IPS-18c (cell line): ENCODE data around the gene DSCAM.
A peak's percentile ranks its signal among the peaks of the same experiment; 100 is the strongest.
"Not testable (repeated sequence)": the region's sequence is repeated elsewhere in the genome, so short reads cannot be mapped to it uniquely, and the experiment has no call there.

Source experiments
- H3K4me3 ChIP-seq: 2 replicates; pipeline ENCODE4 v1.7.0; 2013; ENCODE audit warnings: low read depth, mild to moderate bottlenecking, low read length, moderate library complexity; ENCODE audit not compliant: insufficient read depth
- H3K9me3 ChIP-seq: one replicate; pipeline ENCODE4 v1.6.1; 2013; ENCODE audit warnings: mild to moderate bottlenecking, low read length, moderate library complexity; ENCODE audit not compliant: control insufficient read depth, insufficient read depth

Gene DSCAM, protein sequence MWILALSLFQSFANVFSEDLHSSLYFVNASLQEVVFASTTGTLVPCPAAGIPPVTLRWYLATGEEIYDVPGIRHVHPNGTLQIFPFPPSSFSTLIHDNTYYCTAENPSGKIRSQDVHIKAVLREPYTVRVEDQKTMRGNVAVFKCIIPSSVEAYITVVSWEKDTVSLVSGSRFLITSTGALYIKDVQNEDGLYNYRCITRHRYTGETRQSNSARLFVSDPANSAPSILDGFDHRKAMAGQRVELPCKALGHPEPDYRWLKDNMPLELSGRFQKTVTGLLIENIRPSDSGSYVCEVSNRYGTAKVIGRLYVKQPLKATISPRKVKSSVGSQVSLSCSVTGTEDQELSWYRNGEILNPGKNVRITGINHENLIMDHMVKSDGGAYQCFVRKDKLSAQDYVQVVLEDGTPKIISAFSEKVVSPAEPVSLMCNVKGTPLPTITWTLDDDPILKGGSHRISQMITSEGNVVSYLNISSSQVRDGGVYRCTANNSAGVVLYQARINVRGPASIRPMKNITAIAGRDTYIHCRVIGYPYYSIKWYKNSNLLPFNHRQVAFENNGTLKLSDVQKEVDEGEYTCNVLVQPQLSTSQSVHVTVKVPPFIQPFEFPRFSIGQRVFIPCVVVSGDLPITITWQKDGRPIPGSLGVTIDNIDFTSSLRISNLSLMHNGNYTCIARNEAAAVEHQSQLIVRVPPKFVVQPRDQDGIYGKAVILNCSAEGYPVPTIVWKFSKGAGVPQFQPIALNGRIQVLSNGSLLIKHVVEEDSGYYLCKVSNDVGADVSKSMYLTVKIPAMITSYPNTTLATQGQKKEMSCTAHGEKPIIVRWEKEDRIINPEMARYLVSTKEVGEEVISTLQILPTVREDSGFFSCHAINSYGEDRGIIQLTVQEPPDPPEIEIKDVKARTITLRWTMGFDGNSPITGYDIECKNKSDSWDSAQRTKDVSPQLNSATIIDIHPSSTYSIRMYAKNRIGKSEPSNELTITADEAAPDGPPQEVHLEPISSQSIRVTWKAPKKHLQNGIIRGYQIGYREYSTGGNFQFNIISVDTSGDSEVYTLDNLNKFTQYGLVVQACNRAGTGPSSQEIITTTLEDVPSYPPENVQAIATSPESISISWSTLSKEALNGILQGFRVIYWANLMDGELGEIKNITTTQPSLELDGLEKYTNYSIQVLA (N-terminal part only)

DNA sequence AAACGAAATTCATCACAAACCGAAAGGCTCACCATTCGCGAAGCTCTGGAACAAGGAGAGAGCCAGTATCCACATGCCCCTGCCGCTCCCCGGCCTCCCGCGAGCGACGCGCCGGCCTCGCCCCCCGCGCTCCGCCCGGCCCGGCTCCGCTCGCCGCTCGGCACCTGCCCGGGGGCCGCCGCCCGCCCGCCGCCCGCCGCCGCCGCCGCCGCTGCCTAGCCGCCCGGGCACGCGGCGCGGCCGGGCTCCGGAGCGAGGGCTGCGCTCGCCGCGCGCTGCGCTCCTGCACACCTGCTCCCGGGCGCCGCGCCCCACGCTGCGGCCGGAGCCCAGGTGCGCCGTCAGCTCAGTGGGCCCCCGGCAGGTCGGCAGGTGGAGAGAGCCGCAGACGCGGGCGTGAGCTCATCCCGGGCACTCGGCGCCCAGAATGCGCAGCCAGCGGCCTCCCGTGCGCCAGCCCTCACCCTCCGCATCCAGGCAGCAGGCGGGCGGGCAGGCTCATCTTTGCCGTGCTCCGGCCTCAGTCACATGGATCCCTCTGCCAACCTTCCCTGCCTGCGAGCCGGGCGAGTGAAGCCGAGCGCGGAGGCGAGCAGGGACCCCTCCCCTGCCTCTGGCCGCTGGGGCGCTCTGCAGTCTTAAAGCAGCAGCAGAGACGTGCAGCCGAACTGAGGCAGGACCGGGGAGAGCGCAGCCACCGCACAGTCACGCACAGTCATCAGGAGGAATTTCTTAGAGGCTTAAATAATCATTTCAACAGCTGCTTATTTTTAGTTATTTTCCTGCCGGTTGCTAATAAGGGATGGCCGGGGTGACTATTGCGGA, at the start of gene DSCAM:
Gene DSCAM, minus strand, starts transcription at position 572 of the 825 bp plus-strand sequence. Its CDS starts 497 bp downstream, at position 75.
- peak within 1 kb of the TSS; percentile 51 for H3K4me3 ChIP-seq
- no peaks in the 10 kb centered on the region for H3K9me3 ChIP-seq

DNA sequence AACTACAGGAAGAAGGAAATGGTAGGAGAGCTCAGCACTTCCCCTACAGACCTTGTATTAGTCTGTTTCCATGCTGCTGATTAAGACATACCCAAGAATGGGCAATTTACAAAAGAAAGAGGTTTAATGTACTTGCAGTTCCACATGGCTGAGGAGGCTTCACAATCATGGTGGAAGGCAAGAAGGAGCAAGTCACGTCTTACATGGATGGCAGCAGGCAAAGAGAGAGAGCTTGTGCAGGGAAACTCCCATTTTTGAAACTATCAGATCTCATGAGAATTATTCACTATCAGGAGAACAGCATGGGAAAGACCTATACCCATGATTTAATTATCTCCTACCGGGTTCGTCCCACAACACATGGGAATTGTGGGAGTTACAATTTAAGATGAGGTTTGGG, 48.7 kb upstream of the DSCAM start:
- H3K9me3 ChIP-seq, H3K4me3 ChIP-seq: not testable (repeated sequence)

DNA sequence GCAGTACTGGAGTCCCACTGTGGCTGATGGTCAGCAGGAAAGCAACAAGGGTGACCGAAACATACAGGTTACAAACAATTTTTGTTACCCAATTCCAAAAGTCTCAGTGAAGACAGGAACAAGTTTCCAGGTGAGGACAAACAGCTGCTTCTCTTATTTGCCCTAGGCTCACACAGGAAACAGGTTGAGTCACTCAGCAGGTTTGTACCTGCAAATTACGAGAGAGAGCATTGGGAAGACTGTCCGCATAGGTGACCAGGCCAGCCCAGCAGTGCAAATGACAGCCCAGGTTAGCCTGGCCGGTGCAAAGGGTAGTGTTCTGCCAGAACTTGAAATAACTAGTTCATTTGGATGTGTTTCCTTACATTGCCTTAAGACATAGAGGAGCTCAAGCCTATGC, 40.0 kb upstream of the DSCAM start:
- H3K9me3 ChIP-seq, result no peaks in the 10 kb centered on the region
- H3K4me3 ChIP-seq, result no peak overlapping the region

DNA sequence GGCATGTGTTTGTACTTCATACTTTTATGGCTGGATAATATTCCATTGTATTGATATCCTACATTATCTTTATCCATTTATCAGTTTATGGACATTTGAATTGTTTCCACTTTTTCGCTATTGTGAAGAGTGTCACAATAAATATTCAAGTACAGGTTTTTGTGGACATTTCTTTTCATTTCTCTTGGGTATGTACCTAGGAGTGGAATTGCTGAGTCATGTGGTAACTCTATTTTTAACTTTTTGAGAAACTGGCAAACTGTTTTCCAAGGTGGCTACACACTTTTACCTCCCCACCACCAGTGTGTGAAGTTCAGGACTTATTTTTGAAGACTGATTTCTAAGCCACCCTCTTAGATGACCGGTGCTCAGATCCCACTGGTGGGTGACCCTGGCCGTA, 39.0 kb upstream of the DSCAM start:
- Histone ChIP-seq H3K4me3 (no peak overlapping the region), H3K9me3 (no peaks in the 10 kb centered on the region)

DNA sequence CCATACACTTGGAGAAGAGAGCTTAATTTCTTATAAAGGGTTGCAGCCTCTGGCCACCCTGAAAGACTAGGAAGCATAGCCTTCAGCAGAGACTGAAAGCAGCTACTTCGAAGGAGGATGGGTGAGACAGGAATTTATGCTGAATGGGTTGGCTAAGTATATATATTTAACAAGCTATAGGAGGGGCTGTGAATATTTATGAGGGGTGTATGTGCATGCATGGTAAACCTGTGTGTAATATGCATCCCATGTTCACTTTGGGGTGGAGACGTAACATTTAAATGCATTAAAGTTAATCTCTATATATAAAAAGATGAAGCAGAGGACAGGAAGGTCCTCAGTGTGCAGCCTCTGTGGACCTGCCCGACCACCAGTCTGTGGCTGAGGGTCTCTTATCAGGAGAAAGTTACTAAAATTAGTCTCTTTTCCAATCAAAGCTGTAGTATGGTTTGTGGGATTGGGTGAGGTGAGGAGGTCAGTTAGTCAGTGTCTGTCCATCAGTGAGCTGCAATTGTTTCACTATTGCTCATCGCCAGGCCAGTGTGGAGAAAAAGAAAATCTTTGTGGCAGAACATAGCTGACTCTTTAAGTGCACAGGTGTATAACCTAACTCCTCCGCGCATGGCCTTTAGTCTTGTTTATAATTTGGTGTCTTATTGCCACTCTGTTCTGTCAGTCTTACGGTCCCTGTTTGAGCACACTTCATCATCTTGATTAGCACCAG, 35.4 kb upstream of the DSCAM start:
- Histone ChIP-seq H3K9me3 (no peaks in the 10 kb centered on the region), H3K4me3 (no peak overlapping the region)

DNA sequence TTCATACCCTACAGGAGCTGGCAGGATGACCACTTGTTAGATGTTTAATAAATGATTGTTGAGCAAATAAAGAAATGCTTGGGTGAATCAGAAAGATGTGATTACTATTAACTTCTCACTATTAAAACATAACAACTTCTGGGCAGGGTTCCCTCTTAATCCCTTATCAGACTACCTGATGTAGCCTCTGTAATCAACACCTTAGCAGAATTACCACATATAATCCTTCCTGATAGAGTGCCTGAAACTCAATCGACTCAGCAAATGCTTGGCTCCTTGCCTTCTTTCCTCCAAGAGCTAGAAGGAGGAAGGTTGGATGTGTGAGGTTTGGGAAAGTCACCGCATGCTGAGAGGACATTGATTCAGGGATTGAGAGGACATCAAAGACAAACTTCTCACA, 34.8 kb upstream of the DSCAM start:
- H3K9me3 ChIP-seq, result no peaks in the 10 kb centered on the region
- H3K4me3 ChIP-seq, result no peak overlapping the region

DNA sequence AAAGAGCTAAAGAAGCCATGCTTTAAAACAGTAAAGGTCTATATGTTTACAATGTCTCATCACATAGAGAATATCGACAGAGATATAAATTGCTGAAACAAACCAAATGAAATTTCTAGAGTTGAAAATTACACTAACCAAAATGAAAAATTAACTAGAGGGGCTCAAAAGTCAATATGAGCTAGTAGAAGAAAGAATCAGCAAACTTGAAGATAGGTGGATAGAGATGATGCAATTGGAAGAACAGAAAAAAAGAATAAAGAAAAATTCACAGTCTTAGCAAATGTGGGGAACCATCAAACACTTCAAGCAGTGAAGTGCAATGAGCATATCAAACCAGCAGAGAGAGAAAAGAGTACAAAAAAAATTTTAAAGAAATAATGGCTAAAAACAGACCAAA, 24.1 kb upstream of the DSCAM start:
- H3K9me3 ChIP-seq, result no peaks in the 10 kb centered on the region
- H3K4me3 ChIP-seq, result no peak overlapping the region

DNA sequence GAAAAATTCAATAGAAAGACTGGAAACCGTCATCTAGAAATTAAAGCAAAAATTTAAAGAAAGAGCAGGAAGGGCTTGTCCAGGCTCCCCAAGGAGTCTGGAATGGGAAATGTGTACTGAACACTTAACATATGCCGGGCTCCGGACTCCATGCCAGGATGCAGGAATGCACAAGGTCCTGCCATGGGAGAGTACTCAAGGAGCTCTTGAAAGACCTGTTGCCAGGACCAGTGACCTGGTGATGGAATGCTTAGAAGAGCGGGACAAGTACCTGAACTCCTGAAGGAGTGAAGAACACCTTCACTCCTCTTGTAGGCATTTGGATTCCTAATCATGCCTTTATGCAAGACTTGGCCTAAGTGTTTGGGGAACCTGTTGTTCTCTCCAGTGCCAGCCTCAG, 16.9 kb upstream of the DSCAM start:
- H3K4me3 ChIP-seq, result no peak overlapping the region

DNA sequence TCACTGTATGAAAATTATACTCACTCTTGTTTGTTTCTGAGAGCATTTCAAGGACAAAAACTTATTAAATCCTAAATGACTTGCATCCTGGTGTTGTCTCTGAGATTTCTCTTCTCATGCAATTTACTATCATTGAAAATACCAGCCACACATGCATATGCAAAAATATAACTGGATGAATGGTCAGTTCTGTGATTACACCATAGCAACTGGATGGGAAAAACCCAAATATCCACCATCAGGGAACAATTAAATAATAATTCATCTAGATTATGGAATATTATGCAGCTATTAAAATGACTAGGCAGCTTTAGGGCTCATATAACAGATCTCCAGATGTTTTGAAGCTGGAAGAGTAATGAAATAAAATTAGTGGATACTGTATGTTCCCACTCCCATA, 11.6 kb upstream of the DSCAM start:
- peaks cover 3% of the 10 kb centered on the region for H3K9me3 ChIP-seq
- H3K4me3 ChIP-seq, result no peak overlapping the region

More for the DNA sequence above, 16.9 kb upstream of the DSCAM start:
- H3K9me3 ChIP-seq, result peaks cover 2% of the 10 kb centered on the region

DNA sequence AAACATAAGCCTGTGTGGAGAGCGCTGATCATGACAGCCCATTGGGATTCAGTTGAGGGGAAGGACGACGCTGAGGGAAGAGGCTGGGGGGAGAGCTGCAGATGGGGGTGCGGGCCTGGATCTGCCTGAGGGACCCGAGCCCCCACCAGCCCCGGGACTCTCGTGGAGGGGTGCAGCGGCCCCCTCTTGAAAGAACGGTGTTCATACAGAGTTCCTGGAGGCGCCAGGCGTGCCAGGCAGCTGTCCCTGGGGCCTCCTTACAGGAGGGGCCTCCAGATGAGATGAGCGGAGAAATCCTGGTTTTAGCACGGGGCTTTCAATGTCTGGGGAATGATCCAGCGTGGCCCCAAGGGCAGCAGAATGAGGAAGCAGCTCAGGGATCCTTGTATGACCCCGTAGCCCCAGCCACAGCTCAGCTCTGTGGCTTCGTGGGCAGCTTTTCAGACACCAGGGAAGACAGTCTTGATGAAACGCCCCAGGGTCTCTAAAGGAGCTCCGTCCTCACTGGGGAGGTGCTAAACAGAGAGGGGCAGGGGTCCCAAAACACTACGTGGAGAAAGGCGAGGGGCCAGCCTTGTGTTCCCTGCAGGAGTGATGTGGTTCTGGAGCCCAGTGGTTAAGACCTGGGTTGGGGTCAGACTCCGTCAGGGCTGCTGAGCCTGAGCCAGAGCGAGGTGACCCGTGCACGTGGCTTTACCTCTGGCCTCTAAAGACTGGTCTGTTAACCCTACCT, 7.2 kb upstream of the DSCAM start:
- Histone ChIP-seq H3K9me3 (peaks cover 3% of the 10 kb centered on the region), H3K4me3 (no peak overlapping the region)

DNA sequence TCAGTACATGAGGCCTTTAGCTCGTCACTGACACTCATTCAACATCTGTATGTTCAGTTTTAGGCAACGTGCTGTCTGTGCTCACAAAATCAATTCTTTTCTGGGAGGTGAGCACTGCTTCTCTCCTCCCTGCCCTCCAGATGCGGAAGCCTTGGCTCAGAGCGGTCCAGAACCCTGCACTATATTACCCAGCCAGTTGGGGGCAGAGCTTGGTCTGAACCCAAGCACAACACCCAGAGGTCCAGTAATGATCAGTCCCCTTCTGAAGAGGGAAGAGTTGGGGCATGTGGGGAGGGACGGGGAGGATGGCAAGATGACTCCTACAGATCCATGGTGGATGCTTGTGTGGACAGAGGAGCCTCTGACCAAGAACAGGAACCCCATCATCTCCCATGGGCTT, 5.6 kb upstream of the DSCAM start:
- Histone ChIP-seq H3K9me3 (peaks cover 3% of the 10 kb centered on the region), H3K4me3 (no peak overlapping the region)

DNA sequence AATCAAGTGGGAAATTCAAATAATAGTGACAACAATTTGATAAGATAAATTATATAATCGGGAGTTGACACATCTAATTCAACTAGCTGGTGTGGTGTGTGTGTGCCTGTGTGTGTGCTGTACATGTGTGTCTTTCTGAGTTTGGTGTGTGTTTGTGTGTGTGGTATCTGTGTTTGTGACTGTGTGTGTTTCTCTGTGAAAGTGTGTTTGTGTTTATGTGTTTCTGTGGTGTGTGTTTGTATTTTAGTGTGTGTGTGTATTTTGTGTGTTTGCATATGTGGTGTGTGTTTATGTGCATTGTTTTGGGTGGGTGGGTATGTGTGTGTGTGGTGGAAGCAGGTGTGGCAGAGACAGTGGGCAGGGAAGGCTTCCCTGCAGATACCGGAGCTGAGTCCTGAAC, 4.8 kb upstream of the DSCAM start:
- H3K4me3 ChIP-seq, result no peak overlapping the region

DNA sequence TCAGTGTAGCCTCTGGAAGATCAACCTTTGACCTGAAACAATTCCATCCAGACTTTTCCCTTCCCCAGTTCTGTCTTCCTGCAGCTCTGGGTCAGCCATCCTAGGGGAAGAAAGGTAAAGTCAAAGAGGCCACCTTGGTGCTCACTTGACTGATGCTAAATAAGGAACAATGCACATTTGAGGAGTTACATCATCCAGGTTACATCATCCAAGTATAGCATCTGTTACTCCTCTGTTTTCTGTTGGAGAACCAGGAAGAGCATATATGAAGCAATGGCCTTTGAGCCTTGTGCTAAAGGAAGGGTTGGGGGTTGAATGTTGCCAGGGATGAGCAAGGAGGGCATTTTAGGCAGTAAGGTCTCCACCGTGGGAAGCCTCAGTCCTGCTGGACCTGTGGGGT, 3.1 kb upstream of the DSCAM start:
- Histone ChIP-seq H3K4me3 (no peak overlapping the region), H3K9me3 (no peaks in the 10 kb centered on the region)

More for the DNA sequence above, 4.8 kb upstream of the DSCAM start:
- H3K9me3 ChIP-seq, result no peaks in the 10 kb centered on the region

DNA sequence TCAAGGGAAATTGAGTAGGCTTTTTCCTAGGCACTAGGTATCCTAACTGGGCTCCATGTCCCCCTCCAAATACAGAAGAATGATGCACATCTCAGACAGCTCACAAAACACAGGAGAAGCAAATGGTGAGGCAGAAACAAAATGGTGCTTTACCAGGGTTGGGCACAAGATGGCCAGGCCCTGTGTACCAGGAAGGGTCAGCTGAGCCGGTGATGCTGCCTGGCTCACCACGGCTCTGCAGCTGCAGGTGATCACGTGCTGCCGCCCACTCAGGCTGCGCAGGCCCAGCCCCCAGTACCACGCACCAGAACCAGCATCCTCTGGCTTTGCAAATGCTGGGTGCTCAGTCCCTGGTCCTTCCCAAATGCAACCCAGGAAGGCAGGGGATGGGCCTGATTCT, 993 bp upstream of the DSCAM start:
- no peaks in the 10 kb centered on the region for H3K9me3 ChIP-seq
- no peak overlapping the region for H3K4me3 ChIP-seq

DNA sequence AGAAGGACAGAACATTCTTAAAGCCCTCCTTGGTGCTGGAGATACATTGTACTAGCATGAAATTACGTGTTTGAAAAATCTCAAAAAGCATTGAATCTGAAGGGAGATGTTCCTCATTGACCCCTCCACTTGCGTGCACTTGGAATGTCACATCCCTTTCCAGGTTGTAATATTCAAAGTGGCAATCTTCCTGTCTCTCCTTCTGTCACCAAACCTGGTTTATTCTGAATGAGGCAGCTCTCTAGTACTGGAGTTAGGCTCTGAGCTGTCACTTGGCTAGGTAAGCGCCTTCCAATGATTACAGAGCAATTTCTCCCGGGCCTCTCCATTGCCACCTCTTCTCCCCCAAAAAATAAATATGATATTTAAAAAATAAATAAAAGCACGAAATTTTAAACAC, 855 bp downstream of the DSCAM start:
- Histone ChIP-seq H3K9me3 (no peaks in the 10 kb centered on the region), H3K4me3 (no peak overlapping the region)
